ENCODE measurements around the gene CNKSR1. TPM values are rescaled to one million over a fixed set of nuclear protein-coding genes. Genes with fewer than 3 reads are reported as not detected.

The CNKSR1 gene
- total and polyA plus RNA-seq, 8 donors: 11.3 to 48.5 (median 16.5) TPM

- no peak for TF ChIP-seq CTCF (IDR thresholded peaks at IDR 0.05)
- ATAC-seq: no peak
- H3K9me3 ChIP-seq: no peaks in the 10 kb centered on the region
- H3K4me3 ChIP-seq: no peak overlapping the region
- intact Hi-C loops (cut with DNase I): loop anchor here in 1 of 3 donors (10.0 kb wide), 1 partner anchor 63 kb away; the partner anchor contains the start of genes CNKSR1 and ZNF593OS
- WGBS, 2 donors: 54 to 67% methylated on average over 6 of the region's 6 CpGs
- FAIRE-seq: no peak
- DNase-seq: no peak
- H3K27ac ChIP-seq: no peak overlapping the region
- no peaks in the 10 kb centered on the region for H3K27me3 ChIP-seq
- peaks cover 0 to 7% (median 0%) of the 10 kb centered on the region in 3 donors for H3K4me1 ChIP-seq
- H3K36me3 ChIP-seq: no peaks in the 10 kb centered on the region
Observed at GRCh38 chr1:26237230-26237966, 60.1 kb downstream of the CNKSR1 start.

Other genes starting within 250 kb of the CNKSR1 start
- gene PAFAH2, start 179.4 kb upstream of the CNKSR1 start, total RNA-seq: 10 to 100 TPM; 11.0 to 19.0 (median 13.7) TPM
- gene PAFAH2, start 179.4 kb upstream of the CNKSR1 start, polyA plus RNA-seq: 10 to 100 TPM; 16.2 to 20.9 TPM
- gene EXTL1, start 155.7 kb upstream of the CNKSR1 start, total RNA-seq: under 1 TPM; 0.04 to 0.25 (median 0.13) TPM
- gene EXTL1, start 155.7 kb upstream of the CNKSR1 start, polyA plus RNA-seq: under 1 TPM; 0.21 to 0.34 TPM
- gene SLC30A2, start 131.4 kb upstream of the CNKSR1 start, total RNA-seq: 100 to 1,000 TPM in 1 of 6 donors, 10 to 100 TPM in 5; 27.0 to 142 (median 56.4) TPM
- 10 to 100 TPM; 24.1 to 42.4 TPM for gene SLC30A2, start 131.4 kb upstream of the CNKSR1 start, polyA plus RNA-seq
- gene TRIM63, start 109.9 kb upstream of the CNKSR1 start, total RNA-seq: under 1 TPM in 4 of 6 donors, not detected in 2; 0.09 to 0.35 (median 0.33) TPM
- under 1 TPM; 0.15 to 0.52 TPM for gene TRIM63, start 109.9 kb upstream of the CNKSR1 start, polyA plus RNA-seq
- 10 to 100 TPM in 1 of 6 donors, 1 to 10 TPM in 5; 5.9 to 12.1 (median 6.6) TPM for gene PDIK1L, start 65.7 kb upstream of the CNKSR1 start, total RNA-seq
- 1 to 10 TPM; 1.7 to 3.6 TPM for gene PDIK1L, start 65.7 kb upstream of the CNKSR1 start, polyA plus RNA-seq
- gene FAM110D, start 18.4 kb upstream of the CNKSR1 start, total RNA-seq: 1 to 10 TPM in 4 of 6 donors, under 1 TPM in 2; 0.79 to 1.7 (median 1.1) TPM
- 1 to 10 TPM; 2.6 to 3.5 TPM for gene FAM110D, start 18.4 kb upstream of the CNKSR1 start, polyA plus RNA-seq
- gene C1orf232, start 8.5 kb upstream of the CNKSR1 start, total RNA-seq: not detected
- not detected for gene C1orf232, start 8.5 kb upstream of the CNKSR1 start, polyA plus RNA-seq
- gene ZNF593, start 7.6 kb upstream of the CNKSR1 start, total RNA-seq: 10 to 100 TPM; 18.4 to 36.7 (median 22.1) TPM
- 10 to 100 TPM; 69.9 to 80.7 TPM for gene ZNF593, start 7.6 kb upstream of the CNKSR1 start, polyA plus RNA-seq
- not detected for gene ZNF593OS, start 5.7 kb upstream of the CNKSR1 start, total RNA-seq
- gene ZNF593OS, start 5.7 kb upstream of the CNKSR1 start, polyA plus RNA-seq: under 1 TPM; 0.35 to 0.68 TPM
- gene CATSPER4, start 13.1 kb downstream of the CNKSR1 start, total RNA-seq: not detected
- gene CATSPER4, start 13.1 kb downstream of the CNKSR1 start, polyA plus RNA-seq: under 1 TPM in 1 of 2 donors, not detected in 1; 0.09 TPM
- 1 to 10 TPM; 2.7 to 6.6 (median 3.7) TPM for gene CEP85, start 56.7 kb downstream of the CNKSR1 start, total RNA-seq
- gene CEP85, start 56.7 kb downstream of the CNKSR1 start, polyA plus RNA-seq: 1 to 10 TPM; 2.9 to 5.6 TPM
- gene SH3BGRL3, start 102.6 kb downstream of the CNKSR1 start, total RNA-seq: 10 to 100 TPM; 29.1 to 84.2 (median 48.8) TPM
- 100 to 1,000 TPM in 1 of 2 donors, 10 to 100 TPM in 1; 61.0 to 109 TPM for gene SH3BGRL3, start 102.6 kb downstream of the CNKSR1 start, polyA plus RNA-seq
- gene UBXN11, start 129.1 kb downstream of the CNKSR1 start, total RNA-seq: 10 to 100 TPM in 4 of 6 donors, 1 to 10 TPM in 2; 8.7 to 15.9 (median 11.5) TPM
- gene UBXN11, start 129.1 kb downstream of the CNKSR1 start, polyA plus RNA-seq: 10 to 100 TPM; 44.0 to 61.6 TPM
- 10 to 100 TPM in 1 of 6 donors, 1 to 10 TPM in 4, under 1 TPM in 1; 0.98 to 13.0 (median 2.5) TPM for gene CD52, start 140.5 kb downstream of the CNKSR1 start, total RNA-seq
- 1 to 10 TPM; 4.0 to 4.3 TPM for gene CD52, start 140.5 kb downstream of the CNKSR1 start, polyA plus RNA-seq
- 1 to 10 TPM in 1 of 6 donors, under 1 TPM in 5; 0.12 to 1.3 (median 0.38) TPM for gene CRYBG2, start 176.6 kb downstream of the CNKSR1 start, total RNA-seq
- gene CRYBG2, start 176.6 kb downstream of the CNKSR1 start, polyA plus RNA-seq: 1 to 10 TPM in 1 of 2 donors, under 1 TPM in 1; 0.73 to 2.0 TPM
- under 1 TPM in 3 of 6 donors, not detected in 3; 0.12 to 0.47 (median 0.14) TPM for gene ZNF683, start 195.3 kb downstream of the CNKSR1 start, total RNA-seq
- gene ZNF683, start 195.3 kb downstream of the CNKSR1 start, polyA plus RNA-seq: under 1 TPM in 1 of 2 donors, not detected in 1; 0.40 TPM
- gene LIN28A, start 233.3 kb downstream of the CNKSR1 start, total RNA-seq: 1 to 10 TPM in 1 of 6 donors, not detected in 5; 1.2 TPM
- gene LIN28A, start 233.3 kb downstream of the CNKSR1 start, polyA plus RNA-seq: not detected